Fibroblast of villous mesenchyme (primary cell): ENCODE results near the gene EHBP1L1. TPM values are rescaled to one million over a fixed set of nuclear protein-coding genes. Genes with fewer than 3 reads are reported as not detected.
A peak's percentile ranks its signal among the peaks of the same experiment; 100 is the strongest.

ENCODE experiments used
- DNase-seq: peaks from one replicate; pipeline ENCODE4 v3.0.0-alpha.2; 2010; ENCODE audit warnings: low read depth
- H3K4me3 ChIP-seq: 2 replicates; pipeline ENCODE4 v1.5.1; 2011; ENCODE audit warnings: low read depth, mild to moderate bottlenecking, low read length
- total RNA-seq: library from RNA; depleted of rRNA; stranded (reverse); fragments of >200 nt; gene quantifications from 2 replicates; pipeline ENCODE4 v1.2.3, GENCODE V29; 2012
- TF ChIP-seq, protein P1 (sequence below): IDR thresholded peaks from 2 replicates; pipeline ENCODE4 v1.5.1; 2012; ENCODE audit warnings: low read depth, mild to moderate bottlenecking, low read length; ENCODE audit not compliant: insufficient read depth

The EHBP1L1 gene
- total RNA-seq, 1 donor: 33.7 TPM

DNA sequence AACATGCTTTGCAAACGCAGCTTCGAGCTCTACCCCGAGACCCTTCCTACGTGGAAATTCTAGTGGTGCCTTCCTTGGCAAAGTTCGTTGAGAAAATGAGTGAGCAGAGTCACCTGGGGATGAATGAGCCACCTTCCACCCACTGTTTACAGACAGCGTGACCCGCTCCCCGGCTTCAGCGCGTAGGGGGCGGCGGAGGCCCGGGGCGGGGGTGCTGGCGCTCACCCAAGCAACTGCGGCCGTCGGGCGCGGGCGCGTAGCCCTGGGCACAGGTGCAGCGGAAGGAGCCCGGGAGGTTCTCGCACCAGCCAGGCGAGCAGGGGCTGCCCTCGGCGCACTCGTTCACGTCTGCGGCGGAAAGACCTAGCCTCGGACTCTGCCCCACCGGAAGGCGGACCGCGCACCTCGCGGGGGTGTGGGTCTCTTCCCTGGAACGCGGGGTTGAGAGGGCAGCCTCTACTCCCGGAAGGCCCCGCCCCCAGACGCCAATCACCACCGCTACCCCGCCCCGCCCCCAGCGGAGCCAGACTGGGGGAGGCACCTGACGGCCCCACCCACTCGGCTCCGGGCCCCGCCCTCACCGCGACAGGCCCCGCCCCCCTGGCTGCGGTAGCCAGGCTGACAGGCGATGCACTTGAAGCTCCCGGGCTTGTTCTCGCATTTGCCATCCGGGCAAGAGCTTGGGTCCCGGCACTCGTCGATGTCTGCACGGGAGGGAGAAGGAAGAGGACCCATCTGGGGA lies 29.5 kb upstream of the EHBP1L1 start:
- TF ChIP-seq, protein P1, sequence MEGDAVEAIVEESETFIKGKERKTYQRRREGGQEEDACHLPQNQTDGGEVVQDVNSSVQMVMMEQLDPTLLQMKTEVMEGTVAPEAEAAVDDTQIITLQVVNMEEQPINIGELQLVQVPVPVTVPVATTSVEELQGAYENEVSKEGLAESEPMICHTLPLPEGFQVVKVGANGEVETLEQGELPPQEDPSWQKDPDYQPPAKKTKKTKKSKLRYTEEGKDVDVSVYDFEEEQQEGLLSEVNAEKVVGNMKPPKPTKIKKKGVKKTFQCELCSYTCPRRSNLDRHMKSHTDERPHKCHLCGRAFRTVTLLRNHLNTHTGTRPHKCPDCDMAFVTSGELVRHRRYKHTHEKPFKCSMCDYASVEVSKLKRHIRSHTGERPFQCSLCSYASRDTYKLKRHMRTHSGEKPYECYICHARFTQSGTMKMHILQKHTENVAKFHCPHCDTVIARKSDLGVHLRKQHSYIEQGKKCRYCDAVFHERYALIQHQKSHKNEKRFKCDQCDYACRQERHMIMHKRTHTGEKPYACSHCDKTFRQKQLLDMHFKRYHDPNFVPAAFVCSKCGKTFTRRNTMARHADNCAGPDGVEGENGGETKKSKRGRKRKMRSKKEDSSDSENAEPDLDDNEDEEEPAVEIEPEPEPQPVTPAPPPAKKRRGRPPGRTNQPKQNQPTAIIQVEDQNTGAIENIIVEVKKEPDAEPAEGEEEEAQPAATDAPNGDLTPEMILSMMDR: no peak
- no peak for DNase-seq
- no peak overlapping the region for H3K4me3 ChIP-seq

- TF ChIP-seq, protein P1: no peak
- DNase-seq: no peak
- no peak overlapping the region for H3K4me3 ChIP-seq
Measured at GRCh38 chr11:65547446-65548125, 28.3 kb upstream of the EHBP1L1 start.

- DNase-seq: no peak
- no peak overlapping the region for H3K4me3 ChIP-seq
- TF ChIP-seq, protein P1: no peak
Measured at GRCh38 chr11:65548395-65548794, 27.5 kb upstream of the EHBP1L1 start.

GRCh38 chr11:65549096-65549495 lies 26.8 kb upstream of the EHBP1L1 start:
- H3K4me3 ChIP-seq: no peak overlapping the region
- no peak for DNase-seq
- TF ChIP-seq, protein P1: no peak

GRCh38 chr11:65551572-65552387 lies 24.1 kb upstream of the EHBP1L1 start:
- H3K4me3 ChIP-seq: no peak overlapping the region
- TF ChIP-seq, protein P1: peak; percentile 56
- DNase-seq: peak; percentile 41

- no peak overlapping the region for H3K4me3 ChIP-seq
- no peak for DNase-seq
- TF ChIP-seq, protein P1: no peak
Measured at GRCh38 chr11:65552388-65552951, 23.4 kb upstream of the EHBP1L1 start.
